ENCODE measurements around the gene FRYL.

- TF ChIP-seq CTCF (IDR thresholded peaks at IDR 0.05 in 2 of 3, conservative IDR thresholded peaks at IDR 0.05 in 1 of 3; ENCODE audit: borderline replicate concordance in 1 of 3, insufficient read depth in 1 of 3, low read depth in 2 of 3, low read length in 2 of 3) (no peak), POLR2A (IDR thresholded peaks at IDR 0.05; ENCODE audit: borderline replicate concordance, extremely low read depth, insufficient read depth, insufficient read length) (no peak), MAX (IDR thresholded peaks at IDR 0.05) (no peak)
These were observed 59.6 kb downstream of the FRYL start for GRCh38 chr4:48720459-48720858.

All from HCT116 (cell line).